H1 (cell line): ENCODE data around the gene CEP70. TPM values are rescaled to one million over a fixed set of nuclear protein-coding genes. Genes with fewer than 3 reads are reported as not detected.
A peak's percentile ranks its signal among the peaks of the same experiment; 100 is the strongest.

Experiments used
- ASH2L ChIP-seq: fragments of 200-600, 300-600 bp; sonication (generic); IDR thresholded peaks from one replicate; pipeline ENCODE4 v1.7.1; 2017; ENCODE audit warnings: low read length
- BACH1 ChIP-seq: IDR thresholded peaks from 2 replicates; pipeline ENCODE4 v1.6.1; 2012; ENCODE audit warnings: low read length, improper control_type of control experiment
- CEBPB ChIP-seq: IDR thresholded peaks from 2 replicates; pipeline ENCODE4 v1.6.1; 2012; ENCODE audit warnings: low read depth, low read length
- CHD1 ChIP-seq: IDR thresholded peaks from 2 replicates; pipeline ENCODE4 v1.6.1; 2012; ENCODE audit warnings: low read depth, low read length, improper control_type of control experiment
- CHD2 ChIP-seq: IDR thresholded peaks from 2 replicates; pipeline ENCODE4 v1.6.1; 2012; ENCODE audit warnings: low read length, improper control_type of control experiment
- CREB1 ChIP-seq: IDR thresholded peaks from 2 replicates; pipeline ENCODE4 v1.6.1; 2012; ENCODE audit warnings: inconsistent platforms
- GTF2F1 ChIP-seq: IDR thresholded peaks from 2 replicates; pipeline ENCODE4 v1.6.1; 2012; ENCODE audit warnings: low read depth, low read length, improper control_type of control experiment, borderline replicate concordance
- HDAC2 ChIP-seq, 2 experiments: fragments of 300-600 bp in 1 of 2; sonication (generic) in 1 of 2; IDR thresholded peaks; 2 replicates each; pipeline ENCODE4 v1.6.1; 2011 to 2012; ENCODE audit warnings: low read depth in 2 of 2, low read length in 2 of 2, mild to moderate bottlenecking in 2 of 2, moderate library complexity in 2 of 2, borderline replicate concordance in 1 of 2, inconsistent platforms in 1 of 2
- JUN ChIP-seq: IDR thresholded peaks from 2 replicates; pipeline ENCODE4 v1.6.1; 2011; ENCODE audit warnings: low read depth, mild to moderate bottlenecking, improper control_type of control experiment, low read length
- JUND ChIP-seq: IDR thresholded peaks from 2 replicates; pipeline ENCODE4 v1.6.1; 2011; ENCODE audit warnings: mild to moderate bottlenecking, improper control_type of control experiment, low read length
- NRF1 ChIP-seq: IDR thresholded peaks from 2 replicates; pipeline ENCODE4 v1.6.1; 2011; ENCODE audit warnings: mild to moderate bottlenecking, low read depth, low read length, improper control_type of control experiment
- RAD21 ChIP-seq, 2 experiments: IDR thresholded peaks in 1 of 2; conservative IDR thresholded peaks in 1 of 2; 2 replicates each; pipeline ENCODE4 v1.6.1; 2011; ENCODE audit warnings: low read depth in 2 of 2, low read length in 2 of 2, improper control_type of control experiment in 1 of 2, inconsistent platforms in 1 of 2, mild to moderate bottlenecking in 1 of 2, moderate library complexity in 1 of 2
- RXRA ChIP-seq: IDR thresholded peaks from 2 replicates; pipeline ENCODE4 v1.6.1; 2011; ENCODE audit warnings: low read depth, mild to moderate bottlenecking, low read length, moderate library complexity; ENCODE audit not compliant: insufficient read depth
- SAP30 ChIP-seq: fragments of 300-600 bp; sonication (generic); IDR thresholded peaks from 2 replicates; pipeline ENCODE4 v1.7.1; 2012; ENCODE audit warnings: low read length, moderate library complexity, mild to moderate bottlenecking, inconsistent platforms; ENCODE audit not compliant: insufficient read depth, insufficient replicate concordance
- SIX5 ChIP-seq: IDR thresholded peaks from 2 replicates; pipeline ENCODE4 v1.6.1; 2011; ENCODE audit warnings: mild to moderate bottlenecking, low read depth, low read length
- TAF1 ChIP-seq: IDR thresholded peaks from 2 replicates; pipeline ENCODE4 v1.6.1; 2011; ENCODE audit warnings: mild to moderate bottlenecking, low read depth, low read length
- TBP ChIP-seq: IDR thresholded peaks from 2 replicates; pipeline ENCODE4 v1.6.1; 2011; ENCODE audit warnings: low read depth, low read length, improper control_type of control experiment
- polyA plus RNA-seq, 7 experiments: library from polyadenylated mRNA; depleted of rRNA in 3 of 7; stranded (reverse) in 5 of 7; unstranded in 2 of 7; fragments of >200 nt in 5 of 7; fragments of 200-250 nt in 2 of 7; gene quantifications; 1 replicate in 5 of 7; 2 replicates in 1 of 7; 4 replicates in 1 of 7; pipeline versions ENCODE4 v1.2.1 to v1.2.3, GENCODE V29; 2011 to 2013; ENCODE audit warnings: missing spikeins in 2 of 7, mixed read lengths in 2 of 7
- total RNA-seq: library from RNA; stranded (reverse); fragmentation: NEBNext Ultra II Directional; extraction: Animal tissue kit (Norgen Biotek cat#: 25700); gene quantifications from 2 replicates; pipeline ENCODE4 v1.2.1, GENCODE V29; 2021

CEP70 gene
- total and polyA plus RNA-seq, 2 of the 8 experiments (the other 6 are each of a cell fraction or from before 2014, with no cell fraction given): 3.9 to 26.2 TPM

DNA sequence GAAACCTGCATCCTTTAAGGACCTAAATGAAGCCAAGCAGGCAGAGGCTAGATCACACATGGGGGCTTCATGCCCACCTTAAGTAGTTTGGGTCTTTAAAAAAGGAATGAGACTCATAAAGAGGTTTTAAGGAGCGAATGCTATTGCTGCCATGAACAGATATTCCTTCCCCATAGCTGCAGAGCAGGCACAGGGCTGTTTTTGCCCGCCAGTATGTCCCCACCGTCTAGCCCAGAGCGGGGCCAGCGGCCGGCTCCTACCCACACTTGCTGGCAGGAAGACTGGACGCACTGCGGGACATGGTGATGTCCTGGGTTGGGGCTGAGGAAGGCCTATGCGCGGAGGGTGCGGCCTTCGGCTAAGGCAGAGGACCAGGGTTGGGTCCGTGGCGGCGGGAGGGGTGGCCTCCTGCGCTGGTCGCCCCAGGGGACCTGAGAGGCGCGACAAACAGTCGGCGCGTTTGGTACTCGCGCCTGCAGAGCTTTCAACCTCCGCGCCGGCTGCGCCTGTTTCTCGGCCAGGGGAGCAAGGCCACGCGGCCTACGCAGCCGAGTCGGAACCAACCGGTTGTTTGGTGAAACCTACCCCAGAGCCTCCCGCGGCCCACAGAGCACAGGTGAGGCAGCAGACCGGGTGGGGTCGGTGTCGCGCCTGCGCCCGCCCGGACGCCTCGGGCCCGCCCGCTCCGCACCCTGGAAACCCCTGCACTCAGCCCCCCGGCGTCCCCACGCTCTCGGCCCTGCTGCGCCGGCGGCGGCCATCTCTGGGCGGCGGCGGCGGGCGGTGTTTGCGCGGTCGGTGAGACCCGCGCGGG, 14.5 kb upstream of the CEP70 start, which contains the start of gene FAIM (continued):
- TF ChIP-seq ASH2L (peak; percentile 49), CHD2 (no peak), JUN (no peak), CHD1 (no peak), HDAC2 (IDR thresholded peaks at IDR 0.05; ENCODE audit: borderline replicate concordance in 1 of 2, low read depth in 2 of 2, low read length in 2 of 2) (0 out of 4 replicates have a peak, but pooled peaks of 1 of the 2 experiments have one; percentile 12), BACH1 (no peak), TAF1 (peak; percentile 66; the same call in 1 of the 2 replicates), JUND (no peak), TBP (peak; percentile 54), SIX5 (no peak), SAP30 (no peak), RXRA (no peak), NRF1 (no peak), CREB1 (no peak), RAD21 (IDR thresholded peaks at IDR 0.05 in 1 of 2, conservative IDR thresholded peaks at IDR 0.05 in 1 of 2; ENCODE audit: low read depth in 2 of 2, low read length in 2 of 2) (0 out of 4 replicates have a peak, but pooled peaks of 1 of the 2 experiments have one; percentile 1), GTF2F1 (no peak), CEBPB (no peak)
